ENCODE results near the gene SMURF1.

- TF ChIP-seq POLR2A (IDR thresholded peaks at IDR 0.05; ENCODE audit: low read depth, low read length) (no peak), POLR2AphosphoS5 (IDR thresholded peaks at IDR 0.05; ENCODE audit: low read depth, low read length) (no peak), TAF1 (IDR thresholded peaks at IDR 0.05; ENCODE audit: low read depth, low read length) (no peak), SPI1 (IDR thresholded peaks at IDR 0.05; ENCODE audit: low read depth, low read length) (no peak), POU2F2 (IDR thresholded peaks at IDR 0.05; ENCODE audit: low read depth, low read length) (no peak)
Observed at GRCh38 chr7:99105756-99106155, 38.2 kb downstream of the SMURF1 start.

Data from GM12891 (cell line).